ENCODE results near the gene ARMC5. TPM values are rescaled to one million over a fixed set of nuclear protein-coding genes. Genes with fewer than 3 reads are reported as not detected.
"Not testable (repeated sequence)": the region's sequence is repeated elsewhere in the genome, so short reads cannot be mapped to it uniquely, and the experiment has no call there.

The ARMC5 gene
- total RNA-seq, 1 donor from 2014 or later = 10.9 TPM

GRCh38 chr16:31479751-31480150 is 20.4 kb downstream of the ARMC5 start:
- Mint-ChIP-seq H3K9me3 (no peaks in the 10 kb centered on the region), H3K36me3 (ENCODE audit: low read depth) (no peaks in the 10 kb centered on the region), H3K27ac (no peak overlapping the region), H3K4me1 (peaks cover 17% of the 10 kb centered on the region), H3K4me3 (peak overlapping the region; percentile 13), H3K27me3 (peaks cover 4% of the 10 kb centered on the region)
- ATAC-seq (ENCODE audit: low read depth) = no peak
- no peak for DNase-seq
- ChIA-PET CTCF (no interaction called here), POLR2A (no interaction called here)
- intact Hi-C loops (cut with micrococcal nuclease) = no loop called here
- TF ChIP-seq CTCF (IDR thresholded peaks at IDR 0.05) = no peak

GRCh38 chr16:31480851-31481536 is 21.7 kb downstream of the ARMC5 start:
- H3K4me3 Mint-ChIP-seq = no peak overlapping the region
- H3K27ac Mint-ChIP-seq = no peak overlapping the region
- H3K36me3 Mint-ChIP-seq (ENCODE audit: low read depth) = no peaks in the 10 kb centered on the region
- ATAC-seq (ENCODE audit: low read depth) (no peak), DNase-seq (no peak)
- peaks cover 13% of the 10 kb centered on the region for H3K4me1 Mint-ChIP-seq
- H3K27me3 Mint-ChIP-seq = peaks cover 11% of the 10 kb centered on the region
- ChIA-PET CTCF (interaction anchor here (1.2 kb wide), 1 partner anchor 389 kb away, joined by 3 read pairs; no protein-coding TSS in a partner anchor), POLR2A (interaction anchor here (1.7 kb wide), 1 partner anchor 21 kb away, joined by 4 read pairs; the partner anchor contains the start of gene ARMC5)
- H3K9me3 Mint-ChIP-seq = no peaks in the 10 kb centered on the region
- intact Hi-C loops (cut with micrococcal nuclease) = no loop called here
- TF ChIP-seq CTCF (IDR thresholded peaks at IDR 0.05) = no peak

GRCh38 chr16:31483081-31483480 is 23.8 kb downstream of the ARMC5 start, which contains the start of gene SLC5A2:
Gene SLC5A2 (plus strand): TSS chr16:31483123. CDS start chr16:31483137, 14 bp downstream.
- intact Hi-C loops (cut with micrococcal nuclease) = no loop called here
- Mint-ChIP-seq H3K9me3 (no peaks in the 10 kb centered on the region), H3K27me3 (peaks cover 11% of the 10 kb centered on the region), H3K4me3 (no peak within 1 kb of the TSS), H3K27ac (peak within 1 kb of the TSS; percentile 30), H3K4me1 (peaks cover 9% of the 10 kb centered on the region), H3K36me3 (ENCODE audit: low read depth) (no peaks in the 10 kb centered on the region)
- POLR2A ChIA-PET = no interaction called here
- CTCF ChIA-PET = no interaction called here
- DNase-seq (no peak), ATAC-seq (ENCODE audit: low read depth) (no peak)
- TF ChIP-seq CTCF (IDR thresholded peaks at IDR 0.05) = no peak

- intact Hi-C loops (cut with micrococcal nuclease); H3K36me3 Mint-ChIP-seq (ENCODE audit: low read depth); POLR2A ChIA-PET; H3K4me1 Mint-ChIP-seq; CTCF ChIA-PET; H3K9me3 Mint-ChIP-seq; ATAC-seq (ENCODE audit: low read depth); H3K4me3 Mint-ChIP-seq; H3K27ac Mint-ChIP-seq; DNase-seq: not testable (repeated sequence)
- H3K27me3 Mint-ChIP-seq = peaks cover 11% of the 10 kb centered on the region
Measured at GRCh38 chr16:31484048-31484447, 24.7 kb downstream of the ARMC5 start.

- no peak for ATAC-seq (ENCODE audit: low read depth)
- ChIA-PET CTCF (interaction anchor here (0.8 kb wide), 1 partner anchor 500 kb away, joined by 3 read pairs; the partner anchor contains the start of gene HSD3B7), POLR2A (no interaction called here)
- H3K27ac Mint-ChIP-seq = no peak overlapping the region
- no peaks in the 10 kb centered on the region for H3K9me3 Mint-ChIP-seq
- peaks cover 10% of the 10 kb centered on the region for H3K27me3 Mint-ChIP-seq
- TF ChIP-seq CTCF (IDR thresholded peaks at IDR 0.05) = no peak
- peaks cover 9% of the 10 kb centered on the region for H3K4me1 Mint-ChIP-seq
- DNase-seq = no peak
- H3K36me3 Mint-ChIP-seq (ENCODE audit: low read depth) = no peaks in the 10 kb centered on the region
- H3K4me3 Mint-ChIP-seq = no peak overlapping the region
- intact Hi-C loops (cut with micrococcal nuclease) = no loop called here
Measured at GRCh38 chr16:31484491-31485171, 25.3 kb downstream of the ARMC5 start.
